ENCODE data around the gene ERICH6.

ERICH6 gene

DNA sequence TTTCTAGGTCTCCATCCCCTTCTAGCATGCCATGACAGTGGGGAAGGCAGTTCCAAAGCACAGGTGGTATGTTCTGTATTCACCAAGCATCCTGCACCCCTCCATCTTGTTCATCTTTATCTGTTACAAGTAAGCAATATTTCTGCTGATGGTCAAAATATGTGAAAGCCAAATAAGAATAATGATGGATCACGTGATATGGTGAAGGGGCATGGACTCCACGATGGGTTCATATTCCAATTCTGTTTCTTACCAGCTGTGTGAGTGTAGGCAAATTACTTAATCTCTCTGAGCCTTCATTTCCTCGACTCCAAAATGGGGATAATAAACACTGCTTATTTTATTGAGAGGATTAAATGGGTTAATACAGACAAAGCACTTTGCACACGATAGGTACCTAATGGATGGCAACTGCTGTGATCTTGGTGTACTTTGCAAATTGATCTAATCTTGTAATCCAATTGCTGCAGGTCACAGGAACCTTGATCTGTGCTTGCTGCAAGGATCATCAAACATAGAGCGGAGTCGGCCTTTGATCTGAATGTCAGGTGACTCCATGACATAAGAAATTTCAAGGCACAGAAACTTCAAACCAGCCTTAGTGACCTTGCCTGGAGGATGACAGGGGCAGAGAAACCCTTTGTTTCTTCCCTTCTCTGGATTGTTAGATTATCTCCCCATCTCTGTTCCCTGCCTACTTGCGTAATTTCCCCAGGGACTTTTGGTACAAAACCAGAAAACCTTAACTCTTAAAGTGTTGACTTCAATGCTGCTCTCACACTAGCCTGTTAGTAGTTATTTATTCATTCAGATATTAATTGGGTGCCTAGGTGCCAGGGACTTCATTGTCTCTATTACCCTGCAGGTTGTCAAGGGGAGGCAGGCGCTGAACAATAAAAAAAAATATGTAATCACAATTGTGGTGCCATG is 33.4 kb upstream of the ERICH6 start:
- no peak for DNase-seq (ENCODE audit: low read depth in 2 of 2)

DNA sequence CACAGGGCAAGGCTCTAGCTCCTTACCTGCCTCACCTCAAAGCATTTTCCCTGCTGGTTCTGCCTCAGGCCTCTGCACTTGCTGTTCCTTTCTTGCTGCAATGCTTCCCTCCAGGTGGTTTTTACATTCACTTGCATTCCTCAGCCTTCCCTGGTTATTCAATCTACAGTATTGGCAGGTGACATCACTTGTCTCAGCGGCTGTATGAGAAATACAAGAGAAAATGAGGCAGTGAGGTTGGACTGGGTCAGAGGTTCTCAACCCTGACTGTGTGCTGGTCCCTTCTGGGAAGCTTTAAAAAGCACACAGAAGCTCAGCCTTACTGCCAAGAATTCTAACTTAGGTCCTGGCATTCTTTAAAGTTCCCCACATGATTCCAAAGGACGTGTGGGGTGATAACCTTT is 32.6 kb upstream of the ERICH6 start:
- no peak for DNase-seq (ENCODE audit: low read depth in 2 of 2)

DNA sequence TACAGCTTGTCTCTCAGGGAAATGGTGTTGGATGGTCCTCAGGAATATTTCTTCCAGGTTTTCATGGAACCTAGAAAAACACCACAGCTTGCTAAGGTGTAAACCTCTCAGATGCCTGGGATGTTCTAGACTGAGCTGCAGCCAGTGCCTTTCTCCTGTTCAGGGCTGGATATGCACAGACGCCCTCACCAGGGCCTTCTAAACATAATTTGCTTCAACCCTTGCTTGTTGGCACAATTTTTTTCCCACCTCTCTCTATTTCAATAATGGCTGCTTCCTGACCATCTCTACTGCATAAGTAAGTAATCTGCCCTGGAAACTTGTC is 31.0 kb upstream of the ERICH6 start:
- DNase-seq (ENCODE audit: low read depth in 2 of 2) = no peak

DNA sequence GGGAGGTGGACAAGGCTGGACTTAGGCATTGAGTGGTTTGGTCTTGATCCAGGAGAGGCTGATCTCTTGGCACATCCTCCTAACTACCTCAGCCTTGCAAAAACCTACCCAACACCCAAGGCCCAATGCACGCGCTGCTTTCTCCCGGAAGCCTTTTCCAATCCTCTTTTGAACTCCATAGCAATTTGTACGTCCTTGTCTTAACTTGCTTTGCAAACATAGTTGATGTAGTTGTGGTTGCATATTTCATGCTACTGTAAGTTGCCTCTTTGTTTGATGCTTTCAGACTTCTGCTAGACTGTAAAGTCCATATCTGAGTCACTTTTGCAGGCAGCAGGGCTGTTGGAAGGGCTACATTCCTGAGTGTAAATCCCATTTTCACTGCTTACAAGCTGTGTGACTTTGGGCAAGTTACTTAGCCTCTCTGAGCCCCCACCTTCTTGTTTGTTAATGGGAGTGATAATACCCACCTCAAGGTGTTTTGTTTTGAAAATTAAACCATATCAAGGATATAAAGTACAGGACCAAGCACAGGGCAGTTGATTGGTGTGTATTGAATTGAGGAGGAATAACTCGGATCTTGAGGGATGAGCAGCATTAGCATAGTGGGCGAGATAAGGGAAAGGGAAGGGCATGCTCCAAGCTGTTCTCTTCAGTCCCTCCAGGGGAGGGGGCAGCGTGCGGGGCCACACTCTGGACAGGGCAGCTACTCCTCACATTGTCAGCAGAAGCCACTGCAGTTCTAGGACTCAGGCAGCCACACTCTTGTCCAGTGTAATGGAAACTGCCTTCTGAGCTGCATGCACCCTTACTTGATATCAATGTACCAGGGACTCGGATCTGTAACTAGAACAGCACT is 30.4 kb upstream of the ERICH6 start:
- no peak for DNase-seq (ENCODE audit: low read depth in 2 of 2)

DNA sequence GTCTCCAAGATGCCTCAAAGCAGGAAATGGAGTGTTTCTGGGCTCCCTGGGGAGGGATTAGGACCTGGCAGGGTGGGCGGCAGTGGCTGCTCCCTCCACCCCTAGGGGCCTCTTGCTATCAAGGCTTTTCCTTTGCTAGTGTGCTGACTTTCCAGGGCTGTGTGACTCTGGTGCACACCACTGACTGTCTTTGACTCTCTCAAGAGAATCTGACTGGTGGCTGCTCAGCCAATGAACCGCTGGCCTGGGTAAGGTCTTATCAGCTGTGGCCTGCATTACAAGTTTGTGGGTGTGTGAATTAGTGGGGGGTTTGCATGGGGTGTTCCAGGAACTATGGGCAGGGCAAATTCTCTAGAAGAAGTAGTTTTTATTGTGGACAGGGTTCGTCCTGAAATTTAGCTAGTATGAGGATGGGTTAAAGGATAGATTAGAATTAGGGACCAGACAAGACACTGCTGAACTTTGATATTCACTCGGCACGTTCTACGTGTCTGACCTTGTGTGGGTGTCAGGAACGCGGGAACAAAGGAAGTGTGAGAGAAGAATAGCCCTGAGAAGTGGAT is 29.7 kb upstream of the ERICH6 start:
- no peak for DNase-seq (ENCODE audit: low read depth in 2 of 2)

DNA sequence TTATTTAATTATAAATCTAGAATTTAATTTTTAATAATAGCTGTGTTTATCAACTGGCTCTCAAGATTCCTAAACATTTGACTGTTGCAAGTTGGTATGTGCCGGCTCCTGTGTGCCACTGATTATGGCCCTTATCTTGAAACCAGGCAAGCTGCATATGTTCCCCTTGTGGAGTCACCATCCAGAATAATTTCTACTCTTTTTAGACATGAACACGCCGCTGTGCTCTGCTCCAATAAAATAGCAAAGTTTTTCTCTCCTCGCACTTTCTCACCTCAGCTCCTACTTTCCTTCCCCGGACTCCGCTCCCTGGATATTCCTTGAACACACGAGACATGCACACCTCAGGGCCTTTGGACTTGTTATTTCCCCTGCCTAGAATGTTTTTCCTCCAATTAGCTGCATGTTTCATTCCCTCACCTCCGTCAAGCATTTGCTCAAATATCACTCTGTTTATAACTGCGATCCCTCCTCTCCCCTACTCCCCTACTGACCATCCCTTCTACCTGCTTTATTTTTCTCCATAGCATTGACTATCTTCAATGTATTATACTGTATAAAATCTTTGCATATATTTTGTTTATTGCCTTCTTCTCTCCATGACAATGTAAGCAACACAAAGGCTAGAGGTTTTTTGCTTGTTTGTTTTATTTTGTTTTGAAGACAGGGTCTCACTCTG is 26.1 kb upstream of the ERICH6 start:
- no peak for DNase-seq (ENCODE audit: low read depth in 2 of 2)

DNA sequence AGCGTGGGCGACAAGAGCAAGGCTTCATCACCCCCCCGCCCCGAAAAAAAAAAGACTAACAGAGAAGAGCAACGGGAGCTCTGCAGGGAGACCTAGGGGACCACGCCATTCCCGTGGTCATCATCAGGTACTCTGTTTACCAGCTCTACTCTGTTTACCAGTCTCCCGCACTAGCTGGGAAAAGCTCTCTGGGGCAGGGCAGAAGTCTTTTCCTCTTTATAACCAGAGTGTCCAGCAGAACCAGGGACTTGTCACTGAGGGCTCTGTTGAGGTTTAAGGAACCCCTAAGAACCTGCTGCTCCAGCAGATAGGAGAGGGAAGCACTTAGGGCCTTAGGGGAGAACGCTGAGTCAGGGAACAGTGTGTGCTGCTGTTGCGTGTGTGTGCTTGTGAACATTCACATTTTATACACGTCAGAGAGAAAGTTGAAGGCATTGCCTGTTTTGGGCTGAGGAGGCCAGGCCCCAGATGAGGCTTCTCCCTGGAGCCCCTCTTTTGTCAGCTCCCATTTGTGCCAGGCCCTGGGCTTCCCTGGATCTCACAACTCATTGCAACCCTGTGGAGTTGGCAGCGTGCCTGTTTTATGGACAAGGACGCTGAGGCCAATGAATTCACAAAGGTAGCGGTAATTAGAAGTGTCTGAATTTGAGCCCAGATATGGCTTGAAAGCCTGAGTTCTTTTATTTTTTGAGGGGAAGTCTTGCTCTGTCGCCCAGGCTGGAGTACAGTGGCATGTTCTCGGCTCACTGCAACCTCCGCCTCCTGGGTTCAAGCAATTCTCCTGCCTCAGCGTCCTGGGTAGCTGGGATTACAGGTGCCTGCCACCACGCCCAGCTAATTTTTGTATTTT is 24.2 kb upstream of the ERICH6 start:
- DNase-seq (ENCODE audit: low read depth in 2 of 2) = no peak

DNA sequence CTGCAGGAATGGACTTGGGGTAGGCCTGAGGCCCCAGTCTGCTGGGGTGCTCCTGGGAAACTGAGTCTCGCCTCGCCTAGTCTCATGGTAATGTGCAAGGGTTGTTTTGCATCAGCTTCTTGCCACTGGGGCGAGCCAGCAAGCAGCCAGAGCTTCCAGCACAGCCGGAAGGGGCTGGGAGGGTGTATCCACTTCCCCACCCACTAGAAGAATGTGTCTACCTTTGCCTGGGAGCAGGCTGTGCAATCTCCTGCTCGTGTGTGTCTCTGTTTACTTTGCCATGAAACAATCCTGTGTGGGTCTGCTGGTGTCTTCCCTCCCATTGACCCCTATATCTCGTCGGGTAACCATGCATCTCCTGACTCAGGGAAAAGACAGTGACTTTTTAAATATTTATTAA is 21.8 kb upstream of the ERICH6 start:
- DNase-seq (ENCODE audit: low read depth in 2 of 2) = no peak

DNA sequence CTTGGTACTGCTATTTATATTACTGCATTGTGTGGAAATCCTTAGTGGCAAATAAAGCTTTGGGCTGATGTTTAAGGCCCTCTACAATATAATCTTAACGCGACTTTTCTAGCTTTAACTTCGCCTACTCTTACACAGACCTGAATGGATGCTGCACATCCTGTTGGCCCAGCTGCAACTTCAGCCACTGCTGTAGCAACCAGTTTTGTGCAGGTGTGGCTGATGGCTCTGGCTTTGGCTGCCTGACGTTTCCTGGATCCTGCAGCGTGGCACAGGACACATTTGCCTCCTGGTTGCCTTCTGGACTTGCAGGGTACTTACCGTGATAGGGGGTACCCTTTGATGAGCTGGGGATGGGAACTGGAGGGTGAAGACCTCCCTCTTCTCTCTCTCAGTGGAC is 20.2 kb upstream of the ERICH6 start:
- no peak for DNase-seq (ENCODE audit: low read depth in 2 of 2)

DNA sequence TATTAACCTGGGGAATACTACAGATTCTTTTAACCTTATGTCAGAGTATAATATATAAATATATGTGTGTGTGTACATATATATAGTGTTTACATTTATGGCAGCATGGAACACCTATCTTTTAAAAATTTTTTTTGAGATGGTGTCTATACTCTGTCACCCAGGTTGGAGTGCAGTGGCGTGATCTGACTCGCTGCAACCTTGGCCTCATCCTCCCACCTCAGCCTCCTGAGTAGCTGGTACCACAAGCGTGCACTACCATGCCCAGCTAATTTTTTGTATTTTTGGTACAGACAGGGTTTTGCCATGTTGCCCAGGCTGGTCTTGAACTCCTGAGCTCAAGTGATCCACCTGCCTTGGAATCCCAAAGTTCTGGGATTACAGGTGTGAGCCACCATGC is 18.5 kb upstream of the ERICH6 start:
- no peak for DNase-seq (ENCODE audit: low read depth in 2 of 2)

DNA sequence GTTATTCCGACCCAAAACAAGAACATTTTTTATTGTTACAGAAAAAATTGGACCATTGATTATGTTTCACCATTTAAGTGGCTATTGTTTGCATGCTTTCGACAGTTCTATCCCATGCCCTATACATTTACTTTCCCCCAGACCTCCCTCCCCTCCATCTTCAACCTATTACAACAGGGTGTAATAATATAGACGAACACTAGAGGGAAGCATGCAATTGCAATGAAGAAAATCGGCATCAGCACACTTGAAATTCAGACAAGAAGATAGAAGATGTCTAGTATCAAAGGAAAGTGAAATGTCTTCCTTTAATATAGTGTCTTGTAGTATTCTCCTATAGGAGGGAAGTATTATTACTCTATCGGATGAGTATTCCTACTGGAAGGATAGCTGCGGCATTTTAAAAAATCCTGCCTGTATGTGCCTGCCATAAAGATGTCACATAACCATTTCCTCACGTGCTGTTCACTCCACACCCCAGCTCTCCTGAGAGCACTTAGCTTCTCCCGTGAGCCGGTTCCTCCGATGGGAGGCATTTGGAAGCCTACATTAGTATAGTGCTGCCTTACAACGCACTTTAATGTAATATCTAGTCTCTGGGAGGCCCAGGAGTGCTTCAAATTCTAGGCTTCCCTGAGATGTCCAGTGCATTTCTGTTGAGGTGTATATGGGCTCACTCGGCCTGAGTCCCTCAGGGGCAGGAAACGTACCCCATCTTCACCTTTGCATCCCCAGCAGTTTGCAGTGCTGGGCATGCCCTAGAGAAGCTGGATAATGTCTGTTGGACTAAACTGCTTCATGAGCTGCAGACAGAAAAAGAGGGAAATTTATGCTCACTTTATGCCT is 17.8 kb upstream of the ERICH6 start:
- DNase-seq (ENCODE audit: low read depth in 2 of 2) = peak in 1 of 2 experiments; percentile 46

DNA sequence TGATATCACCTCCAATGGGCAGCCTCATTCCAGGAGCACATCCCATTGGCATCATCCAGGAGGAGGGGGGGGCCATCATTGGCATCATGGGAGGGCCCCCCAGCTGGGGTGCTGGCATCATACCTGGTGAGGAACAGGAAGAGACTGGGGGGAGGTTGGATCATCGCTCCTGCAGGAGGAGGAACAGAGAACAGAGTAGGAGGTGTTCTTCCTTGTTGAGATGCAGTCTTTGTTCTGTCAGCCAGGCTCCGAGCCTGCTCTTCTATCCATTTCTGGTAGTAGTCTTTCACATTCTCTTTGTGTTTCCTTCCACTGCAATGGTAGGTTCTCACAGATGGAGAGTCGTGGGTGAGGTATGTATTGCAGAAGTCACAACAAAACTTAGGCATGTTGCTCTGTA is 16.7 kb upstream of the ERICH6 start:
- DNase-seq (ENCODE audit: low read depth in 2 of 2) = no peak

DNA sequence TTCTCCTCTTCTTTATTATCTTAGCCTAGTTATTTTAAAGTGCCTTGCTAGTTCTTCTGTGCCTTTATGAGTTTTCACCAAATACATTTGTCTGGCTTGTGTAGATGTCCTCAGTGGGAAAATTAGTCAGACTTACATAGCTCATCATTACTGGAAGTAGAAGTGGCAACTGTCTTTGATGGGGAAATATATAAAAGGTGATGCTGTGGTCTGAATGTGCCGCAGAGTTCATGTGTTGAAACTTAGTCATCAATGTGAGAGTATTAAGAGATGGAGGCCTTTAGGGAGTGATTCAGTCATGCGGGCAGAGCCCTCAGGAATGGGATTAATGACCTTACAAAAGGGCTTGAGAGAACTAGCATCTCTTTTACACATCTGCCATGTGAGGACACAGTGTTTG is 6.4 kb upstream of the ERICH6 start:
- no peak for DNase-seq (ENCODE audit: low read depth in 2 of 2)

DNA sequence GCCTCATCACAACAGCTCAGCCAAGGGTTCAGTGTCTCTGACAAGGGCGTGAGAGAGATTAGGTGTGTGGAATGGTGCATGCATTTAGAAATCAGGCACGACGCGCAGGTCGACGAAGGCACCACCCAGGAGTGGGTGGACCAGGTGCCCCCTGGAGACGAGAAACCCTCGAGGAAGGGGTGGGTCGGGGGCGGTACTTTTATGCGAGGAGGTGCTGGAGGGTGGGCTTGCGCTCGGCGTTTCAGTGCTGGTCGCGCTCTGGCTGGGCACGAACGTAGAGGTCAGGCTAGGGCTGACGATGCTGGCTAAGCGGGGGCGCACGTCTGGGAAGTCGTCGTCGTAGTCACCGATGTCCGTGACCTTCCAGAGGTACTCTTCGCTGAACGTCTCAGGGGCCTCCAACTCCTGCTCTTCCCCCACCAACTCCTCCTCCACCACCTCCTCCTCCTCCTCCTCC is 393 bp downstream of the ERICH6 start:
- no peak for DNase-seq (ENCODE audit: low read depth in 2 of 2)

DNA sequence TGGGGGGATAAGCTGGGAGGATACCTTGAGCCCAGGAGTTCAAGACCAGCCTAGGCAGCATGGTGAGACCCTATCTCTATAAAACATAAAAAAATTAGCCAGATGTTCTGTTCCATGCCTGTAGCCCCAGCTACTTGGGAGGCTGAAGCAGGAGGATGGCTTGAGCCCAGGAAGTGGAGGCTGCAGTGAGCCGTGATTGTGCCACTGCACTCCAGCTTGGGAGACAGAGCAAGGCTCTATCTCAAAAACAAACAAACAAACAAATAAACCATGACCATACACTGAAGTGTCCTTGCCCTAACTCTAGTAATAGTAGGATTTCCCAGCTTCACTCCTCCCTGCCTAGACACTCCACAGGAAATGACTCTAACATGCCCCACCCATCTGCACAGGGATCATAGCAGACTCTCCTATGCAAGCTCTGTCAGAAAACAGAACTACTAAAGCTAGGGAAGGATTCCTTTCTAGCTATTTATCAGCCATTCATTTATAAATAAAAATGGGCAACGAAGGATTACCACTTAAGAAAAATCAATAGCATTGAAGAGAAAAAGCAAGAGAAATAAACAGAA is 4.6 kb downstream of the ERICH6 start:
- DNase-seq (ENCODE audit: low read depth in 2 of 2) = no peak

DNA sequence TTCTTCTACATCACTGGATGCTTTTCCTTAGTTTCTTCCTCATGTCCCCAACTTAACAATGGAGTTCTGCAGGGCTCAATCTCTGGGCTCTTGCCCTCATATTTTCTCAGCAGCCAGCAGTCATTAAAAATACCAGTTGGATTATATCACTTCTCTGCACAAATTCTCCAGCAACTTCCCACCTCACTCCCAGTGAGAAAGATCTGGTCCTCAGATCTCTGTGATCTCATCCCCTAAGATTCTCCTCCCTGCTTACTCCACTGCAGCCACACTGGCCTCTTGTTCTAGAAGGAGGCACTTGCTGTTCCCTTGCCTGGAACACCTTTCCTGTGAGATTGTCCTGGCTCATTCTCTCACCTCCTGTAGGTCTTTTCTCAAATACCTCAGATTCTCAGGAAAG is 6.1 kb downstream of the ERICH6 start:
- no peak for DNase-seq (ENCODE audit: low read depth in 2 of 2)

DNA sequence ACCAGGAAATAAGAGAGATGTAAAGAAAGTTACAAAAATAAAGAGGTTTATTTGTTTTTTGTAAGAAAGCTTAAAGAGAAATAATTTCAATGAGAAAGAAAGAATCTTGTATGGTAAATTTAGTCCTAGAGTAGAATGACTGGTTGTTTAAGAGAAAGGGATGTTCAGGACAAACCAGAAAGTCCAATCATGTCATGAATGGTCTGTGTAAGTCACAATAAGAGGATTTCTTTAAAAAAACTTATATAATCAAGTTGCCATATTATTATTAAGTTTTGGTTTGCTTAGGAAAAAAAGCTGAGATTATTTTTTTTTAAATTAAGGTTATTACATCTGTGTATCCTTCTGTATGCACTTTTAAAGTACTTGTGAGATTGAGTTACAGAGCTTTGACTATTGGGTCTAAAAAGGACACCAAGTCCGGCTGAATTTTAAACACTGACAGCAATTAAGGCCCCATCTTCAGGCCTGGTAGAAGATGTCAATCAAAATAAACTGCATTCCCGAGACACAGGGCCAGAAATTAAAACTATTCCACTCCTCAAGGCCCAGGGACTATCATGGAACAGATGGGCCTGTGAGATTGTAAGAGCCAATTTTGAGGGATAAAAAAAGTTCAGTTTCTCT is 12.2 kb downstream of the ERICH6 start:
- no peak for DNase-seq (ENCODE audit: low read depth in 2 of 2)

DNA sequence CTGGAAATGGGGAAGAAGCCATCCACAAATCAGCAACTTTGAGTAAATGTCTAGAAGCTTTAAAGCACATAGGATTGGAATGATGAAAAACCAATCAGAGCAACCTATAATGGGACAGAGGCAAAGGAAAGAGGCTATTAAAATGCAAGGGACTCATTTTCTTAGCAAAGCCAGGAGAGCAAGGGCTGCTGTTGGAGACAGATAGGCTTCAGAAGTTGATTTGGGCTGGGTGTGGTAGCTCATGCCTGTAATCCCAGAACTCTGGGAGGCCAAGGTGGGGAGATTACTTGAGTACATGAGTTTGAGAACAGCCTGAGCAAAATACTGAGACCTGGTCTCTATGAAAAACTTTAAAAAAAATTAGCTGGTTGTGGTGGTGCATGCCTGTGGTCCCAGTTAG is 16.1 kb downstream of the ERICH6 start:
- DNase-seq (ENCODE audit: low read depth in 2 of 2) = no peak

DNA sequence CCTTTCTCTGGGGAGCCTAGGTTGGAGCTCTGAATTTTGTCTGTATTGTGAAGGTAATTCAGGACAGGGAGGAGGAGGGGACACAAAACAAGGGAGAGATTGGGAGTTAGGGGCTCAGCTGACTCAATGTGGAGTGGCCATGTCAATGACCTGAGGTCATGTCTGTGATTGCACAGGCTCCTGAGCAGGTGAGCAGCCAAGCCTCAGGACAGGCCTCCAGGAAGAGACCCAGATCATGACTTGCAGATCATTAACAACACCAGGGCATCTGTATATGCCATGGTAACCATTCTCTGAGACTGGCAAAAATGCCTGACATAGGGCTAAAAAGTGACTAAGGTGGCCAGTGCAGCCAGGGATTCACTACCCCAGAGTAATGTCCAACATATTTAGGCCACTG is 20.9 kb downstream of the ERICH6 start:
- no peak for DNase-seq (ENCODE audit: low read depth in 2 of 2)
